ENCODE results near the gene WASL. TPM values are rescaled to one million over a fixed set of nuclear protein-coding genes. Genes with fewer than 3 reads are reported as not detected.

Gene WASL
- total RNA-seq, 2 donors from 2014 or later = 37.7 to 64.9 TPM

GRCh38 chr7:123650595-123650994 is 98.2 kb downstream of the WASL start:
- intact Hi-C loops (cut with DNase I) = no loop called here
- no peak overlapping the region for H3K27ac ChIP-seq
- no peaks in the 10 kb centered on the region for H3K27me3 ChIP-seq (replicated peaks; ENCODE audit: insufficient read depth)
- H3K36me3 ChIP-seq = no peaks in the 10 kb centered on the region
- no peak for DNase-seq (ENCODE audit: low spot score)
- TF ChIP-seq CTCF (IDR thresholded peaks at IDR 0.05) = no peak
- TF ChIP-seq POLR2A (IDR thresholded peaks at IDR 0.05) = no peak
- TF ChIP-seq POLR2AphosphoS5 (IDR thresholded peaks at IDR 0.05) = no peak
- no peak overlapping the region for H3K4me3 ChIP-seq
- H3K9me3 ChIP-seq = no peaks in the 10 kb centered on the region
- H3K4me1 ChIP-seq (replicated peaks) = no peaks in the 10 kb centered on the region
- 74% methylated on average over 2 of the region's 2 CpGs for WGBS

- no peak for TF ChIP-seq POLR2AphosphoS5 (IDR thresholded peaks at IDR 0.05)
- TF ChIP-seq CTCF (IDR thresholded peaks at IDR 0.05) = no peak
- no peak for TF ChIP-seq POLR2A (IDR thresholded peaks at IDR 0.05)
- intact Hi-C loops (cut with DNase I) = no loop called here
- no peaks in the 10 kb centered on the region for H3K4me1 ChIP-seq (replicated peaks)
- WGBS = 88% methylated on average over 2 of the region's 2 CpGs
- no peaks in the 10 kb centered on the region for H3K9me3 ChIP-seq
- no peak overlapping the region for H3K4me3 ChIP-seq
- no peak for DNase-seq (ENCODE audit: low spot score)
- H3K27me3 ChIP-seq (replicated peaks; ENCODE audit: insufficient read depth) = no peaks in the 10 kb centered on the region
- no peak overlapping the region for H3K27ac ChIP-seq
- no peaks in the 10 kb centered on the region for H3K36me3 ChIP-seq
Measured at GRCh38 chr7:123649964-123650363, 98.8 kb downstream of the WASL start.

- no peaks in the 10 kb centered on the region for H3K4me1 ChIP-seq (replicated peaks)
- no peak overlapping the region for H3K27ac ChIP-seq
- H3K4me3 ChIP-seq = no peak overlapping the region
- 90% methylated on average over 7 of the region's 7 CpGs for WGBS
- H3K36me3 ChIP-seq = no peaks in the 10 kb centered on the region
- intact Hi-C loops (cut with DNase I) = no loop called here
- DNase-seq (ENCODE audit: low spot score) = no peak
- TF ChIP-seq POLR2AphosphoS5 (IDR thresholded peaks at IDR 0.05) (no peak), CTCF (IDR thresholded peaks at IDR 0.05) (no peak), POLR2A (IDR thresholded peaks at IDR 0.05) (no peak)
- no peaks in the 10 kb centered on the region for H3K27me3 ChIP-seq (replicated peaks; ENCODE audit: insufficient read depth)
- no peaks in the 10 kb centered on the region for H3K9me3 ChIP-seq
Measured at GRCh38 chr7:123647106-123647730, 101.6 kb downstream of the WASL start.

- no peak overlapping the region for H3K27ac ChIP-seq
- 79% methylated on average over 3 of the region's 3 CpGs for WGBS
- no peaks in the 10 kb centered on the region for H3K36me3 ChIP-seq
- no peaks in the 10 kb centered on the region for H3K4me1 ChIP-seq (replicated peaks)
- no peak overlapping the region for H3K4me3 ChIP-seq
- no peak for DNase-seq (ENCODE audit: low spot score)
- H3K9me3 ChIP-seq = no peaks in the 10 kb centered on the region
- H3K27me3 ChIP-seq (replicated peaks; ENCODE audit: insufficient read depth) = no peaks in the 10 kb centered on the region
- TF ChIP-seq POLR2A (IDR thresholded peaks at IDR 0.05) (no peak), CTCF (IDR thresholded peaks at IDR 0.05) (no peak)
- intact Hi-C loops (cut with DNase I) = no loop called here
Measured at GRCh38 chr7:123645516-123645915, 103.3 kb downstream of the WASL start.
